Endothelial cell of umbilical vein (primary cell): ENCODE data around the gene SRBD1. TPM values are rescaled to one million over a fixed set of nuclear protein-coding genes. Genes with fewer than 3 reads are reported as not detected.

Experiments
- BruUV-seq: library from RNA; stranded (reverse); fragments of 400-500 nt; replicated peaks from 2 replicates; lab custom pipeline; 2021; lab: Mats Ljungman, UMichigan
- CTCF ChIA-PET: fragments of 300-600, 350-600 bp; sonication (Branson Sonifier 250); formaldehyde crosslinking; loops from one replicate; lab custom pipeline; 2021; ENCODE audit warnings: antibody characterized with exemption, inconsistent platforms; lab: Charles Lee
- POLR2A ChIA-PET: fragments of 300-600, 350-600 bp; sonication (Branson Sonifier 250); formaldehyde crosslinking; loops from one replicate; lab custom pipeline; 2021; ENCODE audit warnings: antibody characterized with exemption, inconsistent platforms; lab: Charles Lee
- DNase-seq: peaks from one replicate; pipeline ENCODE4 v3.0.0-alpha.2; 2011; ENCODE audit warnings: low read depth, low spot score
- FAIRE-seq: peaks from 2 replicates; lab custom pipeline; 2011; peaks lifted over from hg19 to GRCh38; lab: Jason Lieb, UNC
- H2AFZ ChIP-seq: 2 replicates; pipeline ENCODE4 v1.6.0; 2012; ENCODE audit warnings: low read depth, low read length, control low read depth, inconsistent platforms
- H3K27ac ChIP-seq: 2 replicates; pipeline ENCODE4 v1.5.1; 2011; ENCODE audit warnings: low read depth, mild to moderate bottlenecking, control low read depth, low read length, moderate library complexity; ENCODE audit not compliant: insufficient read depth
- H3K27me3 ChIP-seq, 2 experiments: 2 replicates each; pipeline versions ENCODE4 v1.6.0 to v1.6.1; 2011; ENCODE audit warnings: low read length in 2 of 2, mixed read lengths in 1 of 2; ENCODE audit not compliant: control insufficient read depth in 2 of 2, insufficient read depth in 2 of 2
- H3K36me3 ChIP-seq, 2 experiments: 2 replicates in 1 of 2; 3 replicates in 1 of 2; pipeline ENCODE4 v1.5.1; 2011; ENCODE audit warnings: low read length in 2 of 2, mild to moderate bottlenecking in 1 of 2, moderate library complexity in 1 of 2; ENCODE audit not compliant: control insufficient read depth in 2 of 2, insufficient read depth in 2 of 2; ENCODE audit errors: extremely low read depth in 1 of 2
- H3K4me1 ChIP-seq: 3 replicates; pipeline ENCODE4 v1.5.1; 2011; ENCODE audit warnings: mild to moderate bottlenecking, low read length; ENCODE audit not compliant: control insufficient read depth, insufficient read depth; ENCODE audit errors: extremely low read depth
- H3K4me2 ChIP-seq: 2 replicates; pipeline ENCODE4 v1.6.1; 2011; ENCODE audit warnings: low read length, control low read depth, mixed read lengths; ENCODE audit not compliant: insufficient read depth
- H3K4me3 ChIP-seq, 3 experiments: fragments of 200-600 bp in 1 of 3; sonication (generic), shearing (Covaris generic) in 1 of 3; replicated peaks in 1 of 3; 2 replicates each; pipeline ENCODE4 v1.5.1; 2011 to 2016; ENCODE audit warnings: control low read depth in 3 of 3, low read length in 3 of 3, mild to moderate bottlenecking in 2 of 3, inconsistent platforms in 1 of 3, low read depth in 1 of 3, moderate library complexity in 1 of 3; ENCODE audit not compliant: insufficient read depth in 1 of 3
- H3K79me2 ChIP-seq: 2 replicates; pipeline ENCODE4 v1.6.0; 2012; ENCODE audit warnings: low read length, inconsistent platforms; ENCODE audit not compliant: control insufficient read depth, insufficient read depth
- H3K9ac ChIP-seq: replicated peaks from 2 replicates; pipeline ENCODE3; 2011; ENCODE audit warnings: low read length, control low read depth; ENCODE audit not compliant: insufficient read depth; ENCODE audit errors: extremely low read depth
- H3K9me1 ChIP-seq: replicated peaks from 3 replicates; pipeline ENCODE4 v1.6.0; 2011; ENCODE audit warnings: mild to moderate bottlenecking, low read length; ENCODE audit not compliant: control insufficient read depth, insufficient read depth; ENCODE audit errors: extremely low read depth
- H3K9me3 ChIP-seq: replicated peaks from 2 replicates; pipeline ENCODE4 v1.5.1; 2012; ENCODE audit warnings: low read length, inconsistent platforms; ENCODE audit not compliant: control insufficient read depth, insufficient read depth
- H4K20me1 ChIP-seq: replicated peaks from 2 replicates; pipeline ENCODE3; 2011; ENCODE audit warnings: mild to moderate bottlenecking, low read length; ENCODE audit not compliant: control insufficient read depth, insufficient read depth; ENCODE audit errors: extremely low read depth
- CTCF ChIP-seq, 2 donors: IDR thresholded peaks; 1 replicate in 1 of 2; 2 replicates in 1 of 2; pipeline ENCODE4 v1.5.1; 2011; ENCODE audit warnings: low read length in 2 of 2, mild to moderate bottlenecking in 2 of 2, moderate library complexity in 2 of 2, control low read depth in 1 of 2, inconsistent platforms in 1 of 2, low read depth in 1 of 2; ENCODE audit not compliant: insufficient read depth in 1 of 2; ENCODE audit errors: extremely low read depth in 1 of 2
- EZH2 ChIP-seq: IDR thresholded peaks from 2 replicates; pipeline ENCODE4 v1.6.1; 2012; ENCODE audit warnings: borderline replicate concordance, low read depth, mild to moderate bottlenecking, moderate library complexity, low read length, inconsistent platforms; ENCODE audit not compliant: severe bottlenecking
- FOS ChIP-seq: IDR thresholded peaks from 2 replicates; pipeline ENCODE4 v1.6.1; 2011; ENCODE audit warnings: mild to moderate bottlenecking, low read length, moderate library complexity, borderline replicate concordance; ENCODE audit not compliant: insufficient read depth
- GATA2 ChIP-seq: IDR thresholded peaks from 2 replicates; pipeline ENCODE4 v1.7.0; 2011; ENCODE audit warnings: low read depth, mild to moderate bottlenecking, moderate library complexity, mixed read lengths, low read length; ENCODE audit not compliant: insufficient read length, insufficient read depth
- JUN ChIP-seq: IDR thresholded peaks from 2 replicates; pipeline ENCODE4 v1.6.1; 2011; ENCODE audit warnings: borderline replicate concordance, low read depth; ENCODE audit not compliant: insufficient read length, insufficient read depth
- MYC ChIP-seq: IDR thresholded peaks from one replicate; pipeline ENCODE4 v1.6.1; 2011; ENCODE audit warnings: mild to moderate bottlenecking, low read depth, low read length
- POLR2A ChIP-seq: IDR thresholded peaks from 2 replicates; pipeline ENCODE4 v1.6.1; 2012; ENCODE audit warnings: low read depth, mild to moderate bottlenecking, control low read depth, low read length
- POLR2AphosphoS5 ChIP-seq: IDR thresholded peaks from 2 replicates; pipeline ENCODE4 v1.6.1; 2012; ENCODE audit warnings: low read depth, mild to moderate bottlenecking, control low read depth, low read length, moderate library complexity; ENCODE audit not compliant: insufficient read depth
- dilution Hi-C: fragments of 300-500 bp; cut with MboI; formaldehyde crosslinking; loops from one replicate; pipeline ENCODE4 v1.15.0; 2019; ENCODE audit warnings: low sequenced_read_pairs; ENCODE audit not compliant: extremely low pct_ligation_motif_present
- intact Hi-C: fragments of 100-400 bp; cut with micrococcal nuclease; formaldehyde crosslinking; loops from one replicate; pipeline ENCODE4 v1.10.0; 2022
- polyA plus RNA-seq, 4 experiments: library from polyadenylated mRNA; depleted of rRNA in 3 of 4; stranded (reverse) in 3 of 4; unstranded in 1 of 4; fragments of >200 nt; gene quantifications; 2 replicates each; pipeline versions ENCODE4 v1.2.1 to v1.2.3, GENCODE V29; 2011 to 2012; ENCODE audit warnings: missing spikeins in 1 of 4
- total RNA-seq: library from RNA; stranded (reverse); gene quantifications from 2 replicates; pipeline ENCODE4 v1.2.3, GENCODE V29; 2021
- TF ChIP-seq, protein P1 (sequence below): IDR thresholded peaks from 2 replicates; pipeline ENCODE4 v1.6.1; 2011; ENCODE audit not compliant: insufficient read depth, insufficient read length

The SRBD1 gene
- total and polyA plus RNA-seq, 2 donors (not counting 3 experiments of a cell fraction or from before 2014, with no cell fraction given): 3.7 to 12.5 TPM

- no peak overlapping the region for H3K27ac ChIP-seq
- H2AFZ ChIP-seq: no peak overlapping the region
- CTCF ChIA-PET: interaction anchor here (1.2 to 2.6 kb wide), 3 partner anchors 19 to 290 kb away, joined by 3 to 16 read pairs (median 8); no protein-coding TSS in a partner anchor
- dilution Hi-C loops (no loop called here), intact Hi-C loops (no loop called here)
- H3K9me1 ChIP-seq: no peaks in the 10 kb centered on the region
- no peaks in the 10 kb centered on the region for H3K9me3 ChIP-seq
- no peak overlapping the region for H3K9ac ChIP-seq
- no peaks in the 10 kb centered on the region for H3K79me2 ChIP-seq
- no peak for FAIRE-seq
- H3K36me3 ChIP-seq: no peaks in the 10 kb centered on the region
- H3K4me1 ChIP-seq: peaks cover 11% of the 10 kb centered on the region
- POLR2A ChIA-PET: no interaction called here
- H3K4me2 ChIP-seq: no peak overlapping the region
- no TSS peak for BruUV-seq
- H3K27me3 ChIP-seq: no peaks in the 10 kb centered on the region
- no peak for DNase-seq
- H4K20me1 ChIP-seq: no peaks in the 10 kb centered on the region
- no peak overlapping the region for H3K4me3 ChIP-seq
- TF ChIP-seq MYC: no peak
- no peak for TF ChIP-seq FOS
- no peak for TF ChIP-seq GATA2
- TF ChIP-seq POLR2AphosphoS5: no peak
- TF ChIP-seq, protein P1, sequence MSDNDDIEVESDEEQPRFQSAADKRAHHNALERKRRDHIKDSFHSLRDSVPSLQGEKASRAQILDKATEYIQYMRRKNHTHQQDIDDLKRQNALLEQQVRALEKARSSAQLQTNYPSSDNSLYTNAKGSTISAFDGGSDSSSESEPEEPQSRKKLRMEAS: no peak
- TF ChIP-seq POLR2A: no peak
- TF ChIP-seq CTCF (IDR thresholded peaks at IDR 0.05; ENCODE audit: extremely low read depth in 1 of 2, insufficient read depth in 1 of 2, low read depth in 1 of 2, low read length in 2 of 2): no peak
- TF ChIP-seq EZH2: no peak
- TF ChIP-seq JUN: no peak
These were observed 35.2 kb upstream of the SRBD1 start for GRCh38 chr2:45646289-45646688.
